ENCODE data around the gene LNX1. TPM values are rescaled to one million over a fixed set of nuclear protein-coding genes. Genes with fewer than 3 reads are reported as not detected.

The LNX1 gene
- total RNA-seq, 1 experiment from 2014 or later: 3.7 TPM

DNA sequence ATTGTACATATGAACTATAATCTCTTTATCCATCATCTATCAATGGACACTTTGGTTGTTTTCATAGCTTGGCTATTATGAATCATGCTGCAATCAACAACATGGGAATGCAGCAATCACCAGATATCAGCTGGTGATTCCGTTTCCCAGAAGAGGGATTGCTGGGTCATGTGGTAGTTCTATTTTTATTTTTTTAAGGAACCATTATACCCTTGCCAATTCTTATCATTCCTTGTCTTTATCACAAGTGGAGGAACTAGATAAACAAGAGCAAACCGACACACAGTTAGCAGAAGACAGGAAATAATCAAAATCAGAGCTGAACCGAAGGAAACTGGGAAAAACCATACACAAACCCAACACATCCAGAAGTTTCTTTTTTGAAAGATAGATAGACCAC lies 14.5 kb upstream of the LNX1 start:
- DNase-seq (ENCODE audit: low read depth): no peak
- in situ Hi-C loops (cut with HindIII; ENCODE audit: low pct_unique_long_range_greater_than_20kb, low sequenced_read_pairs): no loop called here

DNA sequence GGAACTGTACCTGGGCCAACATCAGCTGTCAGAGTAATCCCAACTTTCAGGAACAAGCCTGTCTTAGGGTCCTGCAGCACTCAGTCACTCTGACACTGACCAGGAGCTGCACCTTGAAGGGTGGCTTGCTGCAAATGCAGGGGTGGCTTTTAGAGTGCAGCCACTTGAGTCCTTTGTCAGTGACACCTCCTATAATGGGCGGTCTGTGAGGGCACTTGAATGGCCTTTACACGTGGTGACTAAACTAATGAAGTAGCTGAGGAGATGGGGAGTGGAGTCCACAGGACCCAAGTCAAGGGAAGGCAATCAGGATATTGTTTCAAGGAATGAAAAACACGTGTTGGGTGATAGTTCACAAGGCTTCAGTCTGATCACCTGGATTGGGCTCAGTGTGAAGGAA lies 11.1 kb upstream of the LNX1 start:
- no peak for DNase-seq (ENCODE audit: low read depth)
- in situ Hi-C loops (cut with HindIII; ENCODE audit: low pct_unique_long_range_greater_than_20kb, low sequenced_read_pairs): no loop called here

DNA sequence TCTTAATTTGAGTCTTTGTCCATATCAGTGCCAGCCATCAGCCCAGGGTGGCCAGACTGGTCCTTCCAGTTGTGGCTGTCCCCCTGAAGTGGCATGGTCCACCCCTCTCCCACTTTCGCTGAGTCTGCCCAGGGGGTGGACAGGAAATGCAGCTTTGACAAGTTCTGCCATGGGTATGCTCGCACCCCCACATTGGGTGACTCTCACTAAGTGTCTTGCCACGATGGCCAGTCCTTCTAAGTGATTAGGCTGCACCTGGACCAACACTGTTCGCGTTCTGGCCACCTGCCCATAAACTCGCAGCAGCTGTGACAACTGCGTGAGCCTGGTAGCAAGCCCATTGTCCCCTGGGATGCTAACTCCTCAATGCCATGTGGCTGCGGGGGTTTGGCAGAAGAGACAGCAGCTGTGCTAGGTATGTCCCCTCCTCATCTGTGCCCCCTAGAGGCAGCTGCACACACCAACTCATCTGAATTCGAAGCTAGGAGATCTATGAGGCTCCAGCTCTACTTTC lies 10.0 kb upstream of the LNX1 start:
- in situ Hi-C loops (cut with HindIII; ENCODE audit: low pct_unique_long_range_greater_than_20kb, low sequenced_read_pairs): no loop called here
- no peak for DNase-seq (ENCODE audit: low read depth)

DNA sequence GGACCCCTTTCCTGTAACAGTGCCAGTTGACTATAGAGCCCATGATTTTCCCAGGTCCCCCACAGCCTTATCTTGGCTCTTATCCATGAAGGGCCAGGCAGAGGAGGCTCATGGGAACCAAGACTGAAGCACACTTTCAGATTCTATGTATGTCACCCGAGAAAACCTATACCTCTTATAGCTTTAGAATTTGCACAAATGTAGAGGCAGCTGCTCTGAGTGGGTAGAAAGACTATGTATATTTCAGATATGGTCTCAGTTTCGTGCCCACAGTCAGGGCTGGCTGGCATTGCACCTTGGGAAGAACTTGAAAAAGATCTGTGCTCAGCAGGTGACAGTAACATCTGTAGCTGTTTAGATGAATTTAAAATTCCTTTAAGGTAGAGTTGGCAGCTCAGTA lies 8.3 kb upstream of the LNX1 start:
- in situ Hi-C loops (cut with HindIII; ENCODE audit: low pct_unique_long_range_greater_than_20kb, low sequenced_read_pairs): no loop called here
- no peak for DNase-seq (ENCODE audit: low read depth)

DNA sequence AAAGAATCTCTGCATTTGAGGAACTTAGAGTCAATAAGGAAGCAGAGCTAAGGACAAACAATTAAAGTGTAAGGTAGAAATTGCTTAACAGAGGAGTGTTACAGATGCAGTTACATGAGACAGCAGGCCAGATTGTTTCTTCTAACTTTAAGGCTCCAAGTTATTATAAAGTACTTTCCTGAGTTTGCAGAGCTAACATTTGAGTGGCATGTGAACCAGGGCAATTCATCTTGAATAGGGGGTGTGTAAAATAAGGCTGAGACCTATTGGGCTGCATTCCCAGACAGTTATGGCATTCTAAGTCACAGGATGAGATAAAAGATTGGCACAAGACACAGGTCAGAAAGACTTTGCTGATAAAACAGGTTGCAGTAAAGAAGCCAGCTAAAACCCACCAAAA lies 7.6 kb upstream of the LNX1 start:
- DNase-seq (ENCODE audit: low read depth): no peak
- in situ Hi-C loops (cut with HindIII; ENCODE audit: low pct_unique_long_range_greater_than_20kb, low sequenced_read_pairs): no loop called here

DNA sequence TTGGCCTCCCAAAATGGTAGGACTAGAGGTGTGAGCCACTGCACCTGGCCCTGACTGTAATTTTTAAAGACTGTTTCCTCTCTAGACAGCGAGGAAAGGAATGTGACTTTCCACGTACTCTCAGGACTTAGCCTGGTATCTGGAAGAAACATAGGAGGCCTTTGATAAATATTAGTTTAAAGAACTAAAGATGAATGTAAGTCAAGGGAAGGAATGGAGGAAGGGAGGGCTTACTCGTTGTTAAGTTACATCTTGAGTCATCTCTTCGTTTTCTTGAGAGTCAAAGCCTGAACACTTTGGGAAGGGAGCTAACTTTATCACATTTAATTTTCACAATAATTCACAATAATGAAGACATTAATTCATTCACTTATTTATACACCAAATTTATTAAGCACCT lies 7.2 kb upstream of the LNX1 start:
- in situ Hi-C loops (cut with HindIII; ENCODE audit: low pct_unique_long_range_greater_than_20kb, low sequenced_read_pairs): no loop called here
- no peak for DNase-seq (ENCODE audit: low read depth)

DNA sequence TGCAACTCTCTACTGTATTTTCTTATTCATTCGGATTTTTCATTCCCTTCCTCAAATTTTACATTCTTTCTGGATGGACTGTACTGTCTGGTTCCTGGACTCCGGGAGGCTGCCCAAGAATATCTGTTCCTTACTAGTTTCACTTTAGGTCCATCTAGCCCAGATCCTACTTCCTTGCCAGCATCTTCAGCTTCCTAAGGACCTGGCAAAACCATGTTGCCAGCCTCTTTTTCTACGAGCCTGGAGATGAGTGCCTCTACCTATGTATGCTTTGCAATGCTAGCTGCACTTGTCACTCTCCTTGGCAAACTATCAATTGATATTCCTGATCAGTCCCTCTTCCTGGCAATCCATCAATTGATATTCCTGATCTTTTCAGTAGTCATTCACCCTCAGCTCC lies 5.6 kb upstream of the LNX1 start:
- DNase-seq (ENCODE audit: low read depth): no peak
- in situ Hi-C loops (cut with HindIII; ENCODE audit: low pct_unique_long_range_greater_than_20kb, low sequenced_read_pairs): no loop called here

DNA sequence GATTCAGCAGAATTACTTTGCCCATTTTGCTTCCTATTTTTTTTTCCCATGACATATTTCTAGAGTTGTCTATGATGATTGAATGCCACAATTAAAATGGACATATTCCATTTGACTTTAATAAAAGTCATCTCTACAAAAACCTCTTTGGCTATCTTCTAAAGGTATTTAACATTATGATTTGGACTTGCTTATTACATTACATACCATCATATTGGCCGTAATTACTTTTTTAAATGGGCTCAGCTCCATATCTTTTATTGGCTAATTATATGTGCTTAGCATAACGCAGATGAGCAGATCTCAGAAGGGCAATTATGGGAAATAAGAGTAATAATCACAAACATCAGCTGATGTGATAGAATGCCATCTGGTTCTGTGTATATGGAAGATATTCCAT lies 4.5 kb upstream of the LNX1 start:
- no peak for DNase-seq (ENCODE audit: low read depth)
- in situ Hi-C loops (cut with HindIII; ENCODE audit: low pct_unique_long_range_greater_than_20kb, low sequenced_read_pairs): no loop called here

DNA sequence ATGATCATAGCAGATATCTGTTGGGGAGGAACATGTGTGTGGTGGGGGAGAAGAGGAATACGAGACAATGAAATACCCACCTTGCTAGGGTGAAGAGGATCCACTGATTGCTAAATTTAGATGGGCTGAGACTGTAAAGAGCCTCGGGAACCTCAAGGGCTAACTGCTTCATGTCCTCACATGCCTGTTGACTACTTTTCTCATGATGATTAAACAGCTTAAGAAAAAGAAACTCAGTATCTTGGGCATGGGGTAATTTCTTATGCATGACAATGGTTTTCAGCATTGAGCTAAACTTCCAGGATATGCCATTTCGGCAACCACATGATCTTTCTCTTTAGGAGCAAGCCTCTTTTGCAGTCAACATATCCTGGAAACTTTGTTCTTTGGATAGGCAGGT lies 3.9 kb upstream of the LNX1 start:
- DNase-seq (ENCODE audit: low read depth): no peak
- in situ Hi-C loops (cut with HindIII; ENCODE audit: low pct_unique_long_range_greater_than_20kb, low sequenced_read_pairs): no loop called here

DNA sequence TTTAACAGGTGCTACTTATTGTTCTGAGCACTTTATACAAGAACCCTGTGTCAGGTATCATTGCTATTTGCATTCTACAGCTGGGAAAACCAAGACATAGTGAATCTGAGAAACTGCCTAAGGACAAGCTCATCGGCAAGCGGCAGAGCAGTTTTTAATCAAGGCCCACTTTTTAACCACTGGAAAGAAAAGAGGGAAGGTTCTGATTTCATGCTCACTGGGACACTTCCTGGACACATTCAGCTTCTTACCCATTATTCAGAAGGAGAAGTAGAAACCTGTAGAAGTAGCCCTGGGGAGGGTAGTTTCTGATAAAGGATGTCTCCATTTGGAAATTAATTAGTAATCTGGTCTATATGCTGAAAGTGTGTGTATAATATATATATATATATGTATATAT lies 2.5 kb upstream of the LNX1 start:
- in situ Hi-C loops (cut with HindIII; ENCODE audit: low pct_unique_long_range_greater_than_20kb, low sequenced_read_pairs): no loop called here
- no peak for DNase-seq (ENCODE audit: low read depth)

DNA sequence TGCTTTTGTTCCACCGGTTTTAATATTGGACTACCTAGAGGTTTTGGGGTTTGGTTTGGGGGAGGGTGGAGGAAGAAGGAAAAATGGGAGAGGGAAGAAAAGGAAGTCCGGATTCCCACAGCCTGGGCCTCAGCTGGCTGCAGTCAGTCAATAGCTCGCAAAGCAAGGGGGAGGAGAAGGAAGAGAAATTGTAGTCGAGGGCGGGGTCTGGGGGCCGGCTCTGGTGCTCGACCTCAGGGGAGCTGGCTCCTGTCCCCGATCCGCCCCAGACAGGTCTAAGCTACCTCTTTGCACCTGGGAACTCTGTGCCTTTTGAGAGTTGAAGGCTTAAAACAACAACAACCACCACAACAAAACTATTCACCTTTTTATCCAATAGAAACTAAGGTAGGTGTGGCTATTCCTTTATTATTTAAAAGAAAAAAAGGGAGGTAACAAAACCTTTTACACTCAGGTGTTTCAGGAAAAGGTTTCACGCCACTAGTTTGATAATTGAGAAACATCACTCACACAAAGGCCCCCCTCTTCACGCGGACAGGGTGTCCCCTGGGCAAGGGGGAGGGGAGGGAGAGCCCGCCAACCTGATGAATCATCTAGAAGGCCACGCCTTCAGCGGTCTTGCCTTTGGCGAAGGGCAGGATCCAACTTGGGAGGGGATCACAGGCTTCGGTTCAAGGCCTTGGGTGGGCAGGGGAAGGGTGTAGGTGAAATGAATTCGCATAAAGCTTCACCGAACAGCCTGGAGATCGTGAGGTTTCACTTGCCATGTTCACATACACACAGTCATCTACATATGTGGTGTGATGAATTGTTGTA lies 1.6 kb upstream of the LNX1 start:
- peak; percentile 74 for DNase-seq (ENCODE audit: low read depth)
- in situ Hi-C loops (cut with HindIII; ENCODE audit: low pct_unique_long_range_greater_than_20kb, low sequenced_read_pairs): no loop called here

DNA sequence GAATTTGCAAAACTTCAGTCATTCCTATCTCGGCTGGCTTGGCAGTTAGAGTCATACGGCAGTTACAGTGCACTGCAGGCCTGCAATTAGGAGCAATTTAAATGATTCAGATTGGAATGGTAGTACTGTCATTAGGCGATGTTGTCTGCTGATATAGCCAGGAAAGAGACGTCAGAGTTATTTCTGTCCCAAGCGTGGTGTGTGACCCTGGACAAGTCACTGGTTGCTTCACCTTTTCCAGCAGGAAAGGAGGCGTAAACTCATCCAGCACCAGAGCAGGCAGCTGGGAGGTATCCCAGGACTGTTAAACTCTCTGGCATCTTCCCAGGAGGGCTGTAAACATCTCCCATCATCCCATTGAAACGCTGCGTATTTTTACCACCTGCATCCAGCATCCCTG lies 836 bp upstream of the LNX1 start:
- in situ Hi-C loops (cut with HindIII; ENCODE audit: low pct_unique_long_range_greater_than_20kb, low sequenced_read_pairs): no loop called here
- DNase-seq (ENCODE audit: low read depth): no peak

DNA sequence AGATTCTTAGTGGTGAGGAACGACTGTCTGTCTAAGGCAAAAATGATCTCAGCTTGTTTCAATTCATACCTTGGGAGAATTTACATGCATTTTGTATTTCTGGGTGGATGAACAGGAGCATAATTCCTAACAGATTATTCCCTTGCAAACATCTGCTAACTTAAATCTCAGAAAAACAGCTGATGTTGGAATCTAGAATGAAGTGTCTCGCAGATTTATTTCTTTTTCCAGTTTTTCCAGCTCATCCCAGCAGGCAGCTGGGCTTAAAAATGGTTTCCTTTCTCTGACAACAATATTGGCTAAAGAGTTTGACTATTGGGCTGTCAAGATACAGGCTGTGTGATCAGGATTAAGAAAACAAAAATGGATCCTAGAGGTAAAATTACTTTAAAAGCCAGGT lies 1.1 kb downstream of the LNX1 start:
- no peak for DNase-seq (ENCODE audit: low read depth)
- in situ Hi-C loops (cut with HindIII; ENCODE audit: low pct_unique_long_range_greater_than_20kb, low sequenced_read_pairs): no loop called here

DNA sequence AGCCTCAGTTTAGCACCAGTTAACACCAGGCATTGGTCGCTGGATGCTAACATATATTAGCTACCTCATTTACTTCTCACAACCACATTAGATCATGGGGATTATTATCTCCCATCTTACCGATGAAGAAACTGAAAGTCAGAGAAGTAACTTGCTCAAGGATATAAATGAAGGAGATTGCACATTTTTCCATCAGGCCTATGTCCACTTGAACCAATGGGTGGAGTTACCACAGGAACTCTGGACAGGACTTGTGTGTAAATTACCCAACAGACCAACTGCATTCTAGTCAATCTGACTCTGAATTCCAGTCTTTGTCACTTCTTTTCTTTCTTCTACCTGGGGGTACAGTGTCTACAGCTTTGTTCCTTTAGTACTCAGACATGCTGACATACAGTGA lies 1.8 kb downstream of the LNX1 start:
- in situ Hi-C loops (cut with HindIII; ENCODE audit: low pct_unique_long_range_greater_than_20kb, low sequenced_read_pairs): no loop called here
- no peak for DNase-seq (ENCODE audit: low read depth)

DNA sequence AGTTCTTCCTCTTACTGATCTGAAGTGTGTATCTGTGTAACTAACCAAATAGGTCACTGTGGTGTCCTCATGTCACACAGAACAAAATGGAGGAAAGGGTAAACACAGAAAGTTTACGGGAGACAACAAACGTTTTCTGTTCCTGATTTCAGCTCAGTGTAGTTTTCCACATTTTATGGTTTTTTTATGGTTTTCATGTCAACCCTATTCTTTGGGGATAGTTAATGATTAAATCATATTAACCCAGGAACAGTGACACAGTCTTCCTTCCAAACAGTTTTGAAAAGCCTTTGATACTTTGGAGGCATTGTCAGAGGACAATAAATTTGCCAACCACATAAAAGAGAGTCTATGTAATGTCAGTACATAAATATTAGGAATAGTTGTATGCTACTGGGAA lies 4.2 kb downstream of the LNX1 start:
- in situ Hi-C loops (cut with HindIII; ENCODE audit: low pct_unique_long_range_greater_than_20kb, low sequenced_read_pairs): no loop called here
- DNase-seq (ENCODE audit: low read depth): peak; percentile 12

DNA sequence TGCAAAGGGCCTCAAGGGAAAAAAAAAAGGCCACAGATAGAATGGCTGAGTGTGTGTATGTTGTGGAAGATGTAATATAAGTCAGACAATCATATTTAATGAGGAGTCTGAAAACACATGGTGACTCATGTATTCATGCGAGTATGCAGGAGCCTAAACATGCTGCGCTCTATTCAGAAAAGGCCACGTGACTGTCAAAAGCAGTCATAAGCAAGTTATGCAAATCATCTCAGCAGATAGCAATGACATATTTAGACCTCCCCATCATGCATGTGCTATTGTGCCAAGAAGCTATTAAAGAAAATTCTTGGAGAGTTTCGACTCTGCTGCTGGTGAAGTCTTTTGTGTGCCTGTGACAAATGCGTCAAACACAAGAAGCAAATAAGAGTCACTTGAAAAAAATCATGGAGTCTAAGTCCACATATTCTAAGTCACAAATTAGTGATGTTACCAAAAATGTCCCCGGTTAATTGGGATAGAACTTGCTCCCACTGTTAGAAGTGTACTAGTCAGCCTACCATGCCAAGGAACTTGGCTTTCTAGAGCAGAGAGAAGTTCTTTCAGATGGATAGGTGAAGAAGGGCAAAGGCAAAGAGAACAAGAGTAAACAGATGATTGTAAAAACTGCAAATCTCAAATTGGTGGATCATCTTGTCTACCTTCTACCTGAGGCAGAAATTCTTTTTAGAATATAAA lies 5.0 kb downstream of the LNX1 start:
- DNase-seq (ENCODE audit: low read depth): no peak
- in situ Hi-C loops (cut with HindIII; ENCODE audit: low pct_unique_long_range_greater_than_20kb, low sequenced_read_pairs): no loop called here

DNA sequence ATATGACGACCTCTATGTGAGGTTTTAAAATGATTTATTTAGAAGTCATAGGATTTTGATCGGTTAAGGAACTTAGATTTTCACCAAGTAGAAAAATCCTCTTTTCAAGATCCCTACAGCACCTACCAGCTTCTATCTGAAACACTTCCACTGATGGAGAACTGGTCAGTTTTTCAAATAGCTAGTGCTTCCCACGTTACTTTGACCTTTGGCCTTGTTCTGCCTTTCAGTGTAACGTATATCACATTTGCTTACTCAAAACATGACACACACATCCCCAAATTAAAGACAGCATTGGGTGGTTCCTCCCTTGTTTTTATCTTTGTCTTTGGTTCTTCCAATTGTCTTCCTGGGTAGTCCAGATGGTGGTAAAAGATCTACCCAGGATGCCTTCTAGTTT lies 6.6 kb downstream of the LNX1 start:
- in situ Hi-C loops (cut with HindIII; ENCODE audit: low pct_unique_long_range_greater_than_20kb, low sequenced_read_pairs): no loop called here
- no peak for DNase-seq (ENCODE audit: low read depth)

DNA sequence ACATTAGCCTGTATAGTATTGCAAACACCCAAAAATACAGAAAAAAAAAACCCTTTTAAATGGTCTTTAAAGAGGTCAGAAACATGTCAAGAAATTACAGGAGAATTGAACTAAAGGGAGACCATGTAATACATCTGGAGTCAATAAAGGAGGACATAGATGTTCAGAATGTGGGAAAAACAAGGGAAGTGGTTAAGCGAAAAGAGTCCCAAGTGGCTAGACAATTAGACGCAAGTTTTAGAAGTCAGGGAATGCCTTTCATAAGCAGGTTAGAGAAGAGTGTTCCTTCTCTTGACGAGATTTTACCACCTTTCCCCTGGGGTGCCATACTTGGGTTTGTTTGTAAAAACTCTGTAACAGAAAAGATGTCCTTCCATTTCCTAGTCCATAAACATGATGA lies 7.8 kb downstream of the LNX1 start:
- no peak for DNase-seq (ENCODE audit: low read depth)
- in situ Hi-C loops (cut with HindIII; ENCODE audit: low pct_unique_long_range_greater_than_20kb, low sequenced_read_pairs): no loop called here

DNA sequence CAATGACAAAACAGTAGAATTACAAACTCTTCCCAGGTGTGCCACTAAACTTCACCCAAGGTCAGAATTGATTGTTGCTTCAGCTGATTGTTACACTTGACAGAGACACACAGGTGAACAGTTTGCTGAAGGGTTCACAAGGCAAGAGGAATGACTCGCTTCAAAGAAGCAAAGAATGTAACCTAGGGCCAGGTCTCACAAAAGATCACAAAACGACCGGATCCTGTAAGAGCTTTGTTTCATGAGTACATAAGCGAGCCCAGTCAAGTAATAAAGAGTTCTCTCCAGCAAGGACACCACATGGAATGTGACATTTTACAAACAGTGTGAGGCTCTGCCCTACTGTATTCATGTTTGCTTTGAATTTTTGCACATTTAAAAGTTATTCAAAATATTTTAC lies 9.1 kb downstream of the LNX1 start:
- in situ Hi-C loops (cut with HindIII; ENCODE audit: low pct_unique_long_range_greater_than_20kb, low sequenced_read_pairs): no loop called here
- DNase-seq (ENCODE audit: low read depth): no peak

DNA sequence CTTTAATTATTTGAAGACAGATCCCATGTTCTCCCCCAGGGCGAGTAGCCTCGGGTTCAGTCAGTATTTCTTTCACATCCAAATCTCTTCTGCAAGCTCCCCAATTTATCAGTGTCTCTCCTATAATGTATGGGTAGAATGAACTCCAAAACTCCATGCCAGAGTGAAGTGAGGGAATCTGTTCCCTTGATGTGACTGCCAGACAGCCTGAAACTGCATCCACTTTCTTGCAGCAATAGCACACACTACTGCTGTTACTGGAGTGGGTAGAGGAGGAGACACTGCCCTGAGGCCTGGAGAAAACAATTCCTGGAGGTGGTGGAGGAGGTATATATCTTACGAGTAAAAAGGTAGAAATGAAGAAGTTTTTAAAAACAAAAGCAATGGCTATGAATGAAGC lies 11.0 kb downstream of the LNX1 start:
- in situ Hi-C loops (cut with HindIII; ENCODE audit: low pct_unique_long_range_greater_than_20kb, low sequenced_read_pairs): no loop called here
- no peak for DNase-seq (ENCODE audit: low read depth)
